ENCODE results near the gene FAM131A.

DNA sequence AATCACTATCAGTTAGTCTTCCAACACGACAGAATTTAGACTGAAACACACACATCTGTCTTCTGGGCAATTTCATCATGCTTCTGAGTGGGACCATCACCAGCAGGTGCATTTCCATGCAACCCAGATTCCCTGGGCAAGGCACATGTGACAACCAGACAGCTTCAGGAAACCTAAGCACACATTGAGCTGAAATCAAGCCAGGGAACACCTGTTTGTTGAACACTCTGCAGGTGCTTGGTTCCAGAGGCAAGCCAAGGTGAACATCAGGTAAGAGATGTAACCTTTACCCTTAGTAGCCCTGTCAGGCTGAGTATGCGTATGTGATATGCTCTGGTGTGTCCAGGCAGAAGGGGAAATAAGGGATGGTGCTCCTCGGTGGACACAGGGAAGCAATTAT is 41.6 kb upstream of the FAM131A start:
- TF ChIP-seq EZH2 (IDR thresholded peaks at IDR 0.05; ENCODE audit: borderline replicate concordance) (no peak), EZH2phosphoT487 (IDR thresholded peaks at IDR 0.05; ENCODE audit: low read depth, severe bottlenecking, unreplicated experiment) (no peak)
- TF ChIP-seq, protein P1, sequence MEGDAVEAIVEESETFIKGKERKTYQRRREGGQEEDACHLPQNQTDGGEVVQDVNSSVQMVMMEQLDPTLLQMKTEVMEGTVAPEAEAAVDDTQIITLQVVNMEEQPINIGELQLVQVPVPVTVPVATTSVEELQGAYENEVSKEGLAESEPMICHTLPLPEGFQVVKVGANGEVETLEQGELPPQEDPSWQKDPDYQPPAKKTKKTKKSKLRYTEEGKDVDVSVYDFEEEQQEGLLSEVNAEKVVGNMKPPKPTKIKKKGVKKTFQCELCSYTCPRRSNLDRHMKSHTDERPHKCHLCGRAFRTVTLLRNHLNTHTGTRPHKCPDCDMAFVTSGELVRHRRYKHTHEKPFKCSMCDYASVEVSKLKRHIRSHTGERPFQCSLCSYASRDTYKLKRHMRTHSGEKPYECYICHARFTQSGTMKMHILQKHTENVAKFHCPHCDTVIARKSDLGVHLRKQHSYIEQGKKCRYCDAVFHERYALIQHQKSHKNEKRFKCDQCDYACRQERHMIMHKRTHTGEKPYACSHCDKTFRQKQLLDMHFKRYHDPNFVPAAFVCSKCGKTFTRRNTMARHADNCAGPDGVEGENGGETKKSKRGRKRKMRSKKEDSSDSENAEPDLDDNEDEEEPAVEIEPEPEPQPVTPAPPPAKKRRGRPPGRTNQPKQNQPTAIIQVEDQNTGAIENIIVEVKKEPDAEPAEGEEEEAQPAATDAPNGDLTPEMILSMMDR (IDR thresholded peaks at IDR 0.05; ENCODE audit: poor library complexity): no peak

Data from hepatocyte (in vitro differentiated cells).